ENCODE results near the gene FBXO10.

- TF ChIP-seq CTCF (IDR thresholded peaks at IDR 0.05 in 2 of 3, conservative IDR thresholded peaks at IDR 0.05 in 1 of 3; ENCODE audit: borderline replicate concordance in 1 of 3, insufficient read depth in 1 of 3, low read depth in 2 of 3, low read length in 2 of 3) (no peak), POLR2AphosphoS5 (IDR thresholded peaks at IDR 0.05; ENCODE audit: low read depth, low read length) (no peak), EZH2 (IDR thresholded peaks at IDR 0.05) (no peak), TCF7L2 (IDR thresholded peaks at IDR 0.05; ENCODE audit: borderline replicate concordance, extremely low read depth, insufficient read depth, insufficient read length) (no peak)
Measured at GRCh38 chr9:37464006-37464405, 112.2 kb downstream of the FBXO10 start.
